Liver (tissue), 3 donors: ENCODE measurements around the gene RPS6KA5.

Source experiments
- ATF3 ChIP-seq: IDR thresholded peaks from 2 replicates; pipeline ENCODE4 v1.6.1; 2016; ENCODE audit warnings: antibody characterized with exemption
- CTCF ChIP-seq: fragments of 150-350 bp; IDR thresholded peaks from 2 replicates; pipeline ENCODE4 v1.5.1; 2017; ENCODE audit warnings: improper control_type of control experiment, low read depth, low read length; ENCODE audit not compliant: missing input control
- FOXA1 ChIP-seq: IDR thresholded peaks from 2 replicates; pipeline ENCODE4 v1.6.1; 2016; ENCODE audit warnings: antibody characterized with exemption
- GABPA ChIP-seq, 2 donors: IDR thresholded peaks in 1 of 2; conservative IDR thresholded peaks in 1 of 2; 2 replicates each; pipeline ENCODE4 v1.6.1; 2016; ENCODE audit warnings: antibody characterized with exemption in 2 of 2, mild to moderate bottlenecking in 1 of 2, moderate library complexity in 1 of 2
- MAX ChIP-seq: IDR thresholded peaks from 2 replicates; pipeline ENCODE4 v1.6.1; 2016; ENCODE audit warnings: antibody characterized with exemption
- REST ChIP-seq: IDR thresholded peaks from 2 replicates; pipeline ENCODE4 v1.6.1; 2016; ENCODE audit warnings: antibody characterized with exemption, mild to moderate bottlenecking
- TAF1 ChIP-seq: conservative IDR thresholded peaks from 2 replicates; pipeline ENCODE4 v1.6.1; 2016; ENCODE audit warnings: antibody characterized with exemption, mild to moderate bottlenecking
- YY1 ChIP-seq: IDR thresholded peaks from 2 replicates; pipeline ENCODE4 v1.6.1; 2016; ENCODE audit warnings: antibody characterized with exemption, mild to moderate bottlenecking
- donor health status: healthy.
- donor health status: healthy.

- TF ChIP-seq CTCF (no peak), MAX (no peak), GABPA (IDR thresholded peaks at IDR 0.05 in 1 of 2, conservative IDR thresholded peaks at IDR 0.05 in 1 of 2) (no peak), ATF3 (no peak), REST (no peak), TAF1 (no peak), YY1 (no peak), FOXA1 (no peak)
Measured at GRCh38 chr14:90990141-90990540, 70.3 kb downstream of the RPS6KA5 start.
